ENCODE data around the gene SNX3. TPM values are rescaled to one million over a fixed set of nuclear protein-coding genes. Genes with fewer than 3 reads are reported as not detected.
"Not testable (repeated sequence)": the region's sequence is repeated elsewhere in the genome, so short reads cannot be mapped to it uniquely, and the experiment has no call there.

SNX3 gene
- total RNA-seq, 1 experiment from 2014 or later = 80.7 TPM

DNA sequence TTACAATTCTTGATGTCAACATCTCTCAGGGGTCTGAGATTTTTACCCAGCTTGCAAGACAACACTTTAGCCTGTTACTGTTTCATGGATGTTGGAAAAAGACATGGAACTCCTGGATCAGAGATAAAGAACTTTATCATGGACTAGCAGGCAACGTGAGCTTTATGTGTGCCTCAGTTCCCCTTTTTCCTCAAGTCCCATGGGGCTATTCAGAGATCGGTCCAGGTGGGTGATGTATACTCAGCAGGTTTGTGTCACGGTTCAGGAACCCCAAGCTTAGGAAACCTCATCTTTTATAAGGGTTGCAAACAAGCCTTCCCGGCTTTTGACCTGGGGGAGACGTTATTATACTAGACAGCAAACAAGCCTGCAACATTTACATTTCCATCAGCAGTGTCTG is 49.0 kb upstream of the SNX3 start:
- H3K9ac ChIP-seq (ENCODE audit: extremely low read depth, insufficient read length, low read length) = no peak overlapping the region
- no peaks in the 10 kb centered on the region for H3K23me2 ChIP-seq (ENCODE audit: insufficient read length, low read depth, low read length, poor library complexity, severe bottlenecking)
- H2AFZ ChIP-seq (ENCODE audit: low read length) = no peak overlapping the region
- H2BK15ac ChIP-seq (ENCODE audit: low read depth, low read length) = no peak overlapping the region
- no peak overlapping the region for H3K14ac ChIP-seq (ENCODE audit: insufficient read depth, low read length)
- no peak overlapping the region for H4K5ac ChIP-seq (ENCODE audit: insufficient read length, low read depth, low read length)
- TF ChIP-seq CTCF (conservative IDR thresholded peaks at IDR 0.05) = no peak
- H3K4me1 Mint-ChIP-seq = peaks cover 5 to 11% of the 10 kb centered on the region in 2 experiments
- no peak overlapping the region for H2BK120ac ChIP-seq (ENCODE audit: low read depth, low read length, poor library complexity, severe bottlenecking)
- H4K8ac ChIP-seq (replicated peaks; ENCODE audit: insufficient read length, low read depth, low read length) = no peak overlapping the region
- H3K27me3 ChIP-seq (ENCODE audit: insufficient read depth, low read length) = no peaks in the 10 kb centered on the region
- H3K4me1 ChIP-seq (ENCODE audit: insufficient read depth, low read length) = no peaks in the 10 kb centered on the region; the same call in 1 of the 2 replicates
- H3K18ac ChIP-seq (ENCODE audit: insufficient read length, low read depth, low read length) = no peak overlapping the region
- H3T11ph ChIP-seq (ENCODE audit: low read length) = no peak overlapping the region
- H3K79me2 ChIP-seq (ENCODE audit: insufficient read depth, low read length) = no peaks in the 10 kb centered on the region
- no peaks in the 10 kb centered on the region for H3K9me3 ChIP-seq (ENCODE audit: control insufficient read depth, low read depth, low read length)
- H3K27me3 Mint-ChIP-seq (ENCODE audit: low read depth) = no peaks in the 10 kb centered on the region
- no peaks in the 10 kb centered on the region for H3K9me3 Mint-ChIP-seq
- no peak overlapping the region for H3K27ac Mint-ChIP-seq
- H4K91ac ChIP-seq (ENCODE audit: insufficient read length, low read depth, low read length) = no peak overlapping the region
- no peak overlapping the region for H3K56ac ChIP-seq (ENCODE audit: insufficient read length, low read depth, low read length)
- DNase-seq = no peak
- H3K4me3 Mint-ChIP-seq = no peak overlapping the region
- no peak overlapping the region for H2BK20ac ChIP-seq (ENCODE audit: low read depth, low read length, poor library complexity, severe bottlenecking)
- no peaks in the 10 kb centered on the region for H3K79me1 ChIP-seq (ENCODE audit: insufficient read depth, low read depth, low read length, poor library complexity, severe bottlenecking)
- H3K36me3 Mint-ChIP-seq (ENCODE audit: insufficient read depth in 1 of 3, low read depth in 3 of 3) = no peaks in the 10 kb centered on the region
- H3K4me2 ChIP-seq (ENCODE audit: insufficient read depth, insufficient read length, low read length) = no peak overlapping the region
- no peak overlapping the region for H3K27ac ChIP-seq (ENCODE audit: insufficient read length, low read depth, low read length)
- H2BK5ac ChIP-seq (ENCODE audit: insufficient read length, low read length) = no peak overlapping the region
- H4K20me1 ChIP-seq (ENCODE audit: control insufficient read depth, insufficient read depth, insufficient read length) = no peaks in the 10 kb centered on the region
- no peak overlapping the region for H2BK12ac ChIP-seq (ENCODE audit: insufficient read length, low read depth, low read length)
- H2AK5ac ChIP-seq (ENCODE audit: insufficient read length, low read length) = no peak overlapping the region
- no peak overlapping the region for H3K23ac ChIP-seq (ENCODE audit: insufficient read length, low read depth, low read length)
- WGBS (ENCODE audit: extremely low coverage, insufficient read length, low lambda C conversion rate) = no CpG with 5 or more reads among the region's 5 CpGs
- no peak overlapping the region for H3K4ac ChIP-seq (ENCODE audit: low read depth, low read length)

DNA sequence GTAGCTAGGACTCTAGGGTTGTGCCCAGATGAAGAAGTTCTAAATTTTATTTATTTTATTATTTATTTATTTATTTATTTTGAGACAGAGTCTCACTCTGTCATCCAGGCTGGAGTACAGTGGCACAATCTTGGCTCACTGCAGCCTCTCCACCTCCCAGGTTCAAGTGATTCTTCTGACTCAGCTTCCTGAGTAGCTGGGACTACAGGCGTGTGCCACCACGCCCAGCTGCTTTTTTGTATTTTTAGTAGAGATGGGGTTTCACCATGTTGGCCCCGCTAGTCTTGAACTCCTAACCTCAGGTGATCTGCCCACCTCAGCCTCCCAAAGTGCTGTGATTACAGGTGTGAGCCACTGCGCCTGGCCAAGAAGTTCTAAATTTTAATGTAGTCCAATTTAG is 47.8 kb upstream of the SNX3 start:
- H3K9me3 ChIP-seq (ENCODE audit: control insufficient read depth, low read depth, low read length); H3K4me2 ChIP-seq (ENCODE audit: insufficient read depth, insufficient read length, low read length); H3K27me3 Mint-ChIP-seq (ENCODE audit: low read depth); H3K27ac ChIP-seq (ENCODE audit: insufficient read length, low read depth, low read length); H2BK15ac ChIP-seq (ENCODE audit: low read depth, low read length); H4K91ac ChIP-seq (ENCODE audit: insufficient read length, low read depth, low read length); H3K18ac ChIP-seq (ENCODE audit: insufficient read length, low read depth, low read length); H3K4me1 ChIP-seq (ENCODE audit: insufficient read depth, low read length); H2BK12ac ChIP-seq (ENCODE audit: insufficient read length, low read depth, low read length); H4K8ac ChIP-seq (replicated peaks; ENCODE audit: insufficient read length, low read depth, low read length); H3K4me3 Mint-ChIP-seq; H2BK120ac ChIP-seq (ENCODE audit: low read depth, low read length, poor library complexity, severe bottlenecking); H3K23ac ChIP-seq (ENCODE audit: insufficient read length, low read depth, low read length); H3K9me3 Mint-ChIP-seq; H2AFZ ChIP-seq (ENCODE audit: low read length); H3K9ac ChIP-seq (ENCODE audit: extremely low read depth, insufficient read length, low read length); H3K23me2 ChIP-seq (ENCODE audit: insufficient read length, low read depth, low read length, poor library complexity, severe bottlenecking); H3K36me3 Mint-ChIP-seq (ENCODE audit: insufficient read depth in 1 of 3, low read depth in 3 of 3); H4K5ac ChIP-seq (ENCODE audit: insufficient read length, low read depth, low read length); H3T11ph ChIP-seq (ENCODE audit: low read length); H3K79me1 ChIP-seq (ENCODE audit: insufficient read depth, low read depth, low read length, poor library complexity, severe bottlenecking); H2BK5ac ChIP-seq (ENCODE audit: insufficient read length, low read length); H4K20me1 ChIP-seq (ENCODE audit: control insufficient read depth, insufficient read depth, insufficient read length); H3K79me2 ChIP-seq (ENCODE audit: insufficient read depth, low read length); H3K56ac ChIP-seq (ENCODE audit: insufficient read length, low read depth, low read length); H2AK5ac ChIP-seq (ENCODE audit: insufficient read length, low read length); H2BK20ac ChIP-seq (ENCODE audit: low read depth, low read length, poor library complexity, severe bottlenecking); H3K27ac Mint-ChIP-seq; H3K27me3 ChIP-seq (ENCODE audit: insufficient read depth, low read length); DNase-seq; H3K14ac ChIP-seq (ENCODE audit: insufficient read depth, low read length); H3K4ac ChIP-seq (ENCODE audit: low read depth, low read length): not testable (repeated sequence)
- WGBS (ENCODE audit: extremely low coverage, insufficient read length, low lambda C conversion rate) = no CpG with 5 or more reads among the region's 4 CpGs
- peaks cover 5 to 13% of the 10 kb centered on the region in 2 experiments for H3K4me1 Mint-ChIP-seq

All from H9 (cell line).